K562 (cell line): ENCODE measurements around the gene UBE2I. TPM values are rescaled to one million over a fixed set of nuclear protein-coding genes. Genes with fewer than 3 reads are reported as not detected.
A peak's percentile ranks its signal among the peaks of the same experiment; 100 is the strongest.

Experiments used
- CREBBP ChIP-seq: IDR thresholded peaks from one replicate; pipeline ENCODE4 v1.6.1; 2012; ENCODE audit warnings: low read depth, mild to moderate bottlenecking, control low read depth, inconsistent platforms, low read length
- EZH2 ChIP-seq: IDR thresholded peaks from 2 replicates; pipeline ENCODE4 v1.6.1; 2012; ENCODE audit warnings: low read depth, mild to moderate bottlenecking, inconsistent platforms, low read length, borderline replicate concordance
- HMG20B ChIP-seq: fragments of 250-450 bp; sonication (Bioruptor Pico); IDR thresholded peaks from 2 replicates; pipeline ENCODE4 v1.5.0; 2021; ENCODE audit warnings: mild to moderate bottlenecking
- NCOR1 ChIP-seq: fragments of 450-650 bp; IDR thresholded peaks from 2 replicates; pipeline ENCODE4 v1.6.1; 2016; ENCODE audit warnings: mild to moderate bottlenecking, moderate library complexity
- NFYB ChIP-seq: IDR thresholded peaks from 2 replicates; pipeline ENCODE4 v1.6.1; 2011; ENCODE audit warnings: mild to moderate bottlenecking, moderate library complexity; ENCODE audit not compliant: insufficient read length; ENCODE audit errors: extremely low read depth
- OTX1 ChIP-seq: fragments of 450-650 bp; formaldehyde crosslinking; IDR thresholded peaks from 2 replicates; pipeline ENCODE4 v1.4.0; 2022; ENCODE audit warnings: mild to moderate bottlenecking
- RBBP5 ChIP-seq: fragments of 200-600 bp; sonication (generic); IDR thresholded peaks from 2 replicates; pipeline ENCODE4 v1.6.1; 2012; ENCODE audit warnings: borderline replicate concordance, mild to moderate bottlenecking, low read length, control low read depth, inconsistent platforms; ENCODE audit not compliant: insufficient read depth, poor library complexity, severe bottlenecking
- RBM39 ChIP-seq: fragments of 200-400 bp; formaldehyde crosslinking; optimal IDR thresholded peaks from 2 replicates; pipeline ENCODE3; 2018; ENCODE audit warnings: low read depth, low read length
- TAF7 ChIP-seq: fragments of 450-650 bp; IDR thresholded peaks from 2 replicates; pipeline ENCODE4 v1.6.1; 2016; ENCODE audit warnings: missing genetic modification characterization, missing compliant biosample characterization
- TOE1 ChIP-seq, 2 experiments: fragments of 450-650 bp in 1 of 2; sonication (generic) in 1 of 2; formaldehyde crosslinking in 1 of 2; IDR thresholded peaks; 2 replicates each; pipeline versions ENCODE4 v1.7.1 to v1.8.0; 2016 to 2022; ENCODE audit warnings: borderline replicate concordance in 2 of 2, mild to moderate bottlenecking in 2 of 2, antibody characterized with exemption in 1 of 2, inconsistent platforms in 1 of 2, low read depth in 1 of 2, missing genetic modification reagents in 1 of 2, moderate library complexity in 1 of 2
- ZNF354B ChIP-seq: fragments of 250-450 bp; sonication (Bioruptor Pico); IDR thresholded peaks from 2 replicates; pipeline ENCODE4 v1.4.0; 2020
- ZNF76 ChIP-seq: fragments of 250-450 bp; sonication (Bioruptor Pico); IDR thresholded peaks from 2 replicates; pipeline ENCODE4 v1.4.0; 2020; ENCODE audit warnings: mild to moderate bottlenecking, moderate library complexity, borderline replicate concordance
- polyA plus RNA-seq, 8 experiments: library from polyadenylated mRNA; depleted of rRNA in 4 of 8; stranded (reverse) in 5 of 8; unstranded in 3 of 8; fragments of >200 nt; fragmentation: Nextera tagmentation in 2 of 8; fragmentation: Illumina TruSeq in 1 of 8; extraction: Ambion mirVana in 2 of 8; extraction: Trizol in 1 of 8; gene quantifications; 2 replicates each; pipeline versions ENCODE4 v1.2.1 to v1.2.3, GENCODE V29; 2011 to 2014; ENCODE audit warnings: inconsistent platforms in 1 of 8, missing spikeins in 1 of 8
- total RNA-seq, 7 experiments: library from RNA; depleted of rRNA in 6 of 7; stranded (reverse); fragments of >200 nt in 6 of 7; fragmentation: Illumina TruSeq in 2 of 7; extraction: Trizol in 2 of 7; gene quantifications; 2 replicates each; pipeline versions ENCODE4 v1.2.1 to v1.2.3, GENCODE V29; 2011 to 2021; ENCODE audit warnings: low replicate concordance in 1 of 7
- TF ChIP-seq, protein P1 (sequence below): fragments of 450-650 bp; IDR thresholded peaks from 2 replicates; pipeline ENCODE4 v1.6.1; 2016; ENCODE audit warnings: low read depth, mild to moderate bottlenecking, moderate library complexity
- TF ChIP-seq, protein P2 (sequence below), 2 experiments: fragments of 450-650 bp; formaldehyde crosslinking in 1 of 2; IDR thresholded peaks; 2 replicates each; pipeline versions ENCODE4 v1.4.0 to v1.6.1; 2014 to 2020; ENCODE audit warnings: mild to moderate bottlenecking in 2 of 2, borderline replicate concordance in 1 of 2, low read depth in 1 of 2
- TF ChIP-seq, protein P3 (sequence below): fragments of 450-650 bp; IDR thresholded peaks from 2 replicates; pipeline ENCODE4 v1.6.1; 2017; ENCODE audit warnings: mild to moderate bottlenecking, moderate library complexity

The UBE2I gene
- total and polyA plus RNA-seq, 9 of the 15 experiments (the other 6 are each of a cell fraction or from before 2014, with no cell fraction given) = 36.6 to 254 (median 104) TPM

DNA sequence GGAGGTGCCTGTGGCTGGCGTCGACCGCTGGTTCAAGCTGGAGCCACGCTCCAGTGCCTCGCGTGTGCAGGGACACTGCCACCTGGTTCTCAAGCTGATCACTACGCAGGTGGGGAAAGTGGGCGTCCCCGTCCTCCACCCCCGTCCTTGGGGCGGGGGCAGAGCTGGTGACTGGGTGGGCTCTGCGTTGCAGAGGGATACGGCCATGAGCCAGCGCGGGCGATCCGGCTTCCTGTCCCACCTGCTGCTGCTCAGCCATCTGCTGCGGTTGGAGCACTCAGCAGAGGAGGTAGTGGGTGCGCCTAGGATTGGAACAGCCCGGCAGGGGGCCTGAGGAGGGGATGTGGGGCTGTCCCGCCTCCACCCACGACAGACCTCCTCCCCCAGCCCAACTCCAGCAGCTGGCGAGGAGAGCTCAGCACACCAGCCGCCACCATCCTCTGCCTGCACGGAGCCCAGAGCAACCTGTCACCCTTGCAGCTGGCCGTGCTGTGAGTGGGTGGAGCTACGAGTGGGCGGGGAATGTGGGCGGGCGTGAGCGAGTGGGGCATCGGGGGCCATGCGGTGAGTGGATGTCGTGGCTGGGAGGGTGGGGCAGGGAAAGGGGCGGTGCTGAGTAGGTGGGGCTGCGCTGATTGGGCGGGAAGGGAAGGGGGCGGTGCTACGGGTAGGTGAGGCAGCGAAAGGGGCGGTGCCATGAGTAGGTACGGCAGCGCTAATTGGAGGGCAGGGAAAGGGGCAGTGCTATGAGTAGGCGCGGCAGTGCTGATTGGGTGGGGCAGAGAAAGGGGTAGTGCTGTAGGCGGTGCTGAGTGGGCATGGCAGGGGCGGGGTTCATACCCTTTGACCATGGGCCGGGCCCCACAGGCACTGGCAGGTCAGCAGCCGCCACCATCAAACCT is 33.3 kb downstream of the UBE2I start (continued):
- TF ChIP-seq, protein P1, sequence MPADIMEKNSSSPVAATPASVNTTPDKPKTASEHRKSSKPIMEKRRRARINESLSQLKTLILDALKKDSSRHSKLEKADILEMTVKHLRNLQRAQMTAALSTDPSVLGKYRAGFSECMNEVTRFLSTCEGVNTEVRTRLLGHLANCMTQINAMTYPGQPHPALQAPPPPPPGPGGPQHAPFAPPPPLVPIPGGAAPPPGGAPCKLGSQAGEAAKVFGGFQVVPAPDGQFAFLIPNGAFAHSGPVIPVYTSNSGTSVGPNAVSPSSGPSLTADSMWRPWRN = no peak
- TF ChIP-seq TOE1 (IDR thresholded peaks at IDR 0.05; ENCODE audit: borderline replicate concordance) = no peak
- no peak for TF ChIP-seq TOE1 (CRISPR knock-in tag; IDR thresholded peaks at IDR 0.05; ENCODE audit: borderline replicate concordance, low read depth)
- no peak for TF ChIP-seq ZNF76 (CRISPR knock-in tag)
- TF ChIP-seq ZNF354B = no peak
- TF ChIP-seq OTX1 (CRISPR knock-in tag) = peak; percentile 21; the same call in 1 of the 2 replicates
- TF ChIP-seq HMG20B = no peak
- TF ChIP-seq, protein P2, sequence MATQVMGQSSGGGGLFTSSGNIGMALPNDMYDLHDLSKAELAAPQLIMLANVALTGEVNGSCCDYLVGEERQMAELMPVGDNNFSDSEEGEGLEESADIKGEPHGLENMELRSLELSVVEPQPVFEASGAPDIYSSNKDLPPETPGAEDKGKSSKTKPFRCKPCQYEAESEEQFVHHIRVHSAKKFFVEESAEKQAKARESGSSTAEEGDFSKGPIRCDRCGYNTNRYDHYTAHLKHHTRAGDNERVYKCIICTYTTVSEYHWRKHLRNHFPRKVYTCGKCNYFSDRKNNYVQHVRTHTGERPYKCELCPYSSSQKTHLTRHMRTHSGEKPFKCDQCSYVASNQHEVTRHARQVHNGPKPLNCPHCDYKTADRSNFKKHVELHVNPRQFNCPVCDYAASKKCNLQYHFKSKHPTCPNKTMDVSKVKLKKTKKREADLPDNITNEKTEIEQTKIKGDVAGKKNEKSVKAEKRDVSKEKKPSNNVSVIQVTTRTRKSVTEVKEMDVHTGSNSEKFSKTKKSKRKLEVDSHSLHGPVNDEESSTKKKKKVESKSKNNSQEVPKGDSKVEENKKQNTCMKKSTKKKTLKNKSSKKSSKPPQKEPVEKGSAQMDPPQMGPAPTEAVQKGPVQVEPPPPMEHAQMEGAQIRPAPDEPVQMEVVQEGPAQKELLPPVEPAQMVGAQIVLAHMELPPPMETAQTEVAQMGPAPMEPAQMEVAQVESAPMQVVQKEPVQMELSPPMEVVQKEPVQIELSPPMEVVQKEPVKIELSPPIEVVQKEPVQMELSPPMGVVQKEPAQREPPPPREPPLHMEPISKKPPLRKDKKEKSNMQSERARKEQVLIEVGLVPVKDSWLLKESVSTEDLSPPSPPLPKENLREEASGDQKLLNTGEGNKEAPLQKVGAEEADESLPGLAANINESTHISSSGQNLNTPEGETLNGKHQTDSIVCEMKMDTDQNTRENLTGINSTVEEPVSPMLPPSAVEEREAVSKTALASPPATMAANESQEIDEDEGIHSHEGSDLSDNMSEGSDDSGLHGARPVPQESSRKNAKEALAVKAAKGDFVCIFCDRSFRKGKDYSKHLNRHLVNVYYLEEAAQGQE (IDR thresholded peaks at IDR 0.05; ENCODE audit: borderline replicate concordance) = no peak
- TF ChIP-seq, protein P2 (CRISPR knock-in tag; IDR thresholded peaks at IDR 0.05; ENCODE audit: low read depth) = no peak
- no peak for TF ChIP-seq TAF7 (tag)
- no peak for TF ChIP-seq NCOR1
- no peak for TF ChIP-seq EZH2
- TF ChIP-seq NFYB = peak; percentile 70
- no peak for TF ChIP-seq RBM39
- TF ChIP-seq CREBBP = no peak
- TF ChIP-seq, protein P3, sequence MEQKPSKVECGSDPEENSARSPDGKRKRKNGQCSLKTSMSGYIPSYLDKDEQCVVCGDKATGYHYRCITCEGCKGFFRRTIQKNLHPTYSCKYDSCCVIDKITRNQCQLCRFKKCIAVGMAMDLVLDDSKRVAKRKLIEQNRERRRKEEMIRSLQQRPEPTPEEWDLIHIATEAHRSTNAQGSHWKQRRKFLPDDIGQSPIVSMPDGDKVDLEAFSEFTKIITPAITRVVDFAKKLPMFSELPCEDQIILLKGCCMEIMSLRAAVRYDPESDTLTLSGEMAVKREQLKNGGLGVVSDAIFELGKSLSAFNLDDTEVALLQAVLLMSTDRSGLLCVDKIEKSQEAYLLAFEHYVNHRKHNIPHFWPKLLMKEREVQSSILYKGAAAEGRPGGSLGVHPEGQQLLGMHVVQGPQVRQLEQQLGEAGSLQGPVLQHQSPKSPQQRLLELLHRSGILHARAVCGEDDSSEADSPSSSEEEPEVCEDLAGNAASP = no peak
- TF ChIP-seq RBBP5 = no peak
